Stomach (tissue), 8 donors: ENCODE results near the gene DUSP19. TPM values are rescaled to one million over a fixed set of nuclear protein-coding genes. Genes with fewer than 3 reads are reported as not detected.

Experiments used
- polyA plus RNA-seq, 3 donors: library from polyadenylated mRNA; stranded (reverse); fragments of 200-250 nt; gene quantifications; one replicate each; pipeline ENCODE4 v1.2.3, GENCODE V29; 2013
- small RNA-seq, 4 donors: library from RNA; depleted of rRNA; stranded (forward); fragments of <200 nt; gene quantifications; one replicate each; pipeline ENCODE3, GENCODE V24; 2016
- total RNA-seq, 5 donors: library from RNA; depleted of rRNA; stranded (reverse); fragments of >200 nt; gene quantifications; one replicate each; pipeline versions ENCODE4 v1.1.0 to v1.2.3, GENCODE V29; 2014 to 2016
- donor health status: healthy with polysubstance abuse.
- donor health status: Bipolar disorder and iron deficiency.
- donor health status: healthy.

The DUSP19 gene
- total and polyA plus RNA-seq, 8 donors = 1.1 to 19.6 (median 4.3) TPM; not detected in 1

Small RNA genes lying within 50 kb of the gene (small RNA-seq; reads per million reads assigned to genes)
- 0 reads per million in 4 donors for gene RF00599

Other genes with a start within 250 kb of the DUSP19 start
- 10 to 100 TPM in 3 of 5 donors, 1 to 10 TPM in 2; 5.8 to 85.3 (median 13.6) TPM for gene FRZB, start 212.1 kb upstream of the DUSP19 start, total RNA-seq
- gene FRZB, start 212.1 kb upstream of the DUSP19 start, polyA plus RNA-seq = 1 to 10 TPM in 1 of 3 donors, under 1 TPM in 2; 0.76 to 5.0 (median 0.87) TPM
- 100 to 1,000 TPM in 3 of 5 donors, 10 to 100 TPM in 2; 13.0 to 262 (median 100) TPM for gene NCKAP1, start 40.3 kb upstream of the DUSP19 start, total RNA-seq
- gene NCKAP1, start 40.3 kb upstream of the DUSP19 start, polyA plus RNA-seq = 10 to 100 TPM; 41.5 to 43.7 (median 43.7) TPM
- 10 to 100 TPM in 4 of 5 donors, 1 to 10 TPM in 1; 1.4 to 59.5 (median 43.3) TPM for gene NUP35, start 45.7 kb downstream of the DUSP19 start, total RNA-seq
- 10 to 100 TPM in 2 of 3 donors, 1 to 10 TPM in 1; 8.0 to 11.3 (median 10.5) TPM for gene NUP35, start 45.7 kb downstream of the DUSP19 start, polyA plus RNA-seq